ENCODE results near the gene ADAMTS8. TPM values are rescaled to one million over a fixed set of nuclear protein-coding genes. Genes with fewer than 3 reads are reported as not detected.

ADAMTS8 gene
- total RNA-seq, 4 donors from 2014 or later: 0.38 to 0.56 TPM; not detected in 2

DNA sequence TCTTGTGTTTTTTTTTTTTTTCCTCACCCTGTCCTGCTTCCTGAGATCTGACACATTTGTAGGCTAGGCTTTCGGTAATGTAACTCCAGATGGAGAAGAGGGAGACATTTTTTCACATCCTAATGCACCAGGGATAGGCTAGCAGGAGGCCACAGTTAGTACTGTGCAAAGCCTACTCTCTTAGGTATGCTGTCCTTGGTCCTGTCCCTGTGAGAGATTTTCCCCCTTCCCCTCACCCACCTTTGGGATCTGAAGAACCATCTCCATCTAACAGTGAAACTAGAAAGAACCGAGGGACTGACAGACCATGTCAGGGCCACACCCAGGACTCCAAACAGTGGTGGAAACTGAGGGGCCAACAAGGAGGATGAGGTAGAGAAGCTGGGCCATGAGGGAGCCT is 29.2 kb downstream of the ADAMTS8 start:
- intact Hi-C loops (cut with DNase I): no loop called here
- no peak for DNase-seq
- H3K9me3 ChIP-seq: no peaks in the 10 kb centered on the region
- H3K4me1 ChIP-seq: no peaks in the 10 kb centered on the region
- H3K4me3 ChIP-seq (replicated peaks in 1 of 3): no peak overlapping the region
- no peaks in the 10 kb centered on the region for H3K36me3 ChIP-seq
- TF ChIP-seq, protein P1, sequence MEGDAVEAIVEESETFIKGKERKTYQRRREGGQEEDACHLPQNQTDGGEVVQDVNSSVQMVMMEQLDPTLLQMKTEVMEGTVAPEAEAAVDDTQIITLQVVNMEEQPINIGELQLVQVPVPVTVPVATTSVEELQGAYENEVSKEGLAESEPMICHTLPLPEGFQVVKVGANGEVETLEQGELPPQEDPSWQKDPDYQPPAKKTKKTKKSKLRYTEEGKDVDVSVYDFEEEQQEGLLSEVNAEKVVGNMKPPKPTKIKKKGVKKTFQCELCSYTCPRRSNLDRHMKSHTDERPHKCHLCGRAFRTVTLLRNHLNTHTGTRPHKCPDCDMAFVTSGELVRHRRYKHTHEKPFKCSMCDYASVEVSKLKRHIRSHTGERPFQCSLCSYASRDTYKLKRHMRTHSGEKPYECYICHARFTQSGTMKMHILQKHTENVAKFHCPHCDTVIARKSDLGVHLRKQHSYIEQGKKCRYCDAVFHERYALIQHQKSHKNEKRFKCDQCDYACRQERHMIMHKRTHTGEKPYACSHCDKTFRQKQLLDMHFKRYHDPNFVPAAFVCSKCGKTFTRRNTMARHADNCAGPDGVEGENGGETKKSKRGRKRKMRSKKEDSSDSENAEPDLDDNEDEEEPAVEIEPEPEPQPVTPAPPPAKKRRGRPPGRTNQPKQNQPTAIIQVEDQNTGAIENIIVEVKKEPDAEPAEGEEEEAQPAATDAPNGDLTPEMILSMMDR (IDR thresholded peaks at IDR 0.05): no peak
- TF ChIP-seq POLR2A (IDR thresholded peaks at IDR 0.05): no peak
- no peaks in the 10 kb centered on the region for H3K27me3 ChIP-seq
- no peak overlapping the region for H3K27ac ChIP-seq
- WGBS, 2 donors: 72 to 90% methylated on average over 2 of the region's 2 CpGs

DNA sequence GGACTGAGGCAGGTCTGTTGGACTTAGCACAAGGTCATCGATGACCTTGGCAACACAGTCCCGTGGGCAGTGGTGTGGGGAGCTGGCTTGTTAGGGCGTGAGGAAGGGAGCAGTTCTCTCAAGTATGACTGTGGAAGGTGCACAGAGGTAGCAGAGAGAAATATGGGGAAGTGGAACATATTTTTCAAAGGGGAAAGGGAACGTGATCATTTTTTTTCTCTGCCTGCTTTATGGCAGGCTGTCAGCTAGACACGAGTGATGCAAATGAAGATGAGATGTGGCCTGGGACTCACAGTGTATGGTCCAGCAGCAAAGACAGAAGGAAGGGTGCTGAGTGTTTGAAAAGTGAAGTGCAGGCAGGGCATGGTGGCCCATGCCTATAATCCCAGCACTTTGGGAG is 30.6 kb downstream of the ADAMTS8 start:
- Histone ChIP-seq H3K27me3 (no peaks in the 10 kb centered on the region), H3K36me3 (no peaks in the 10 kb centered on the region), H3K27ac (no peak overlapping the region), H3K9me3 (no peaks in the 10 kb centered on the region), H3K4me3 (replicated peaks in 1 of 3) (no peak overlapping the region), H3K4me1 (no peaks in the 10 kb centered on the region)
- no peak for TF ChIP-seq POLR2A (IDR thresholded peaks at IDR 0.05)
- TF ChIP-seq, protein P1 (IDR thresholded peaks at IDR 0.05): no peak
- WGBS, 2 donors: 86 to 88% methylated on average over 5 of the region's 5 CpGs
- no peak for DNase-seq
- intact Hi-C loops (cut with DNase I): no loop called here

DNA sequence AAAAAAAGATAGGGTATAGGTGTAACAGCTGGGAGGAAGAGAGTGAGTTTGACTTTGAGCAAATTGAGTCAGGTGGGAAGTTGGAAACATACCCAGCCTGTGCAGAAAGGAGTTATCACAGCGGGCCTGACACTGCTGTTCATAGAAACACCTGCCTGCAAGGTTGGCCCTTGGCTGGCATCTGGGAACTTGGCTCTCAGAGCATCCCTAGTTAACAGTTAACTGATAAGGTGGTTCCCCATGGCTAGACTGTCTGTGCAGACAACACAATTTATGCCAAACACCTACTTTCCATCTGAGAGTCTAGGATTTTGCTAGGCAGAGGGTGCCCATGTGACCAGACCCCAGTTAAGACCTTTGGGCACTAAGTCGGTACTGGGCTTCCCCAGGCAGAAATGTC is 31.4 kb downstream of the ADAMTS8 start:
- Histone ChIP-seq H3K27me3 (no peaks in the 10 kb centered on the region), H3K27ac (no peak overlapping the region), H3K36me3 (no peaks in the 10 kb centered on the region), H3K4me1 (no peaks in the 10 kb centered on the region), H3K4me3 (replicated peaks in 1 of 3) (no peak overlapping the region), H3K9me3 (no peaks in the 10 kb centered on the region)
- intact Hi-C loops (cut with DNase I): no loop called here
- no peak for DNase-seq
- TF ChIP-seq, protein P1 (IDR thresholded peaks at IDR 0.05): no peak
- TF ChIP-seq POLR2A (IDR thresholded peaks at IDR 0.05): no peak
- WGBS, 2 donors: 98% methylated on average over 2 of the region's 2 CpGs

DNA sequence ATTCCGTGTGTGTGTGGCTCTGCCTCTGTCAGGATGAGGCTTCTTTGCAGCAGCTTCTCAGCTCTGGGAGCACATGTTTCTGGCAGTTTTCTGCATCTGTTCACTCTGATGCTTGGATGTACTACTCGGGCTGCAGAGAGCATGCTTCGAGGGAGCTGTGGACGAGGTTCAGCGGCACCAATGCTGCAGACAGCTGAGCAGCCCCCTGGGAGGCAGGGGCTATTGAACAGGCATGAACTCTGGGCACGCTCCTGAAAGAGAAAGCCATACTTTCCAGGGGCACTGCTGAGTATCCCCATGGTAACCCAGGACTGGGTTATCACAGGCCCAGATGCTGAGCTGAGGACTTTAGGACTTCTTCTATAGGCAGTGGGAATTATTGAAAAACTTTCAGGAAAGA is 33.8 kb downstream of the ADAMTS8 start:
- Histone ChIP-seq H3K27ac (no peak overlapping the region), H3K4me1 (no peaks in the 10 kb centered on the region), H3K27me3 (no peaks in the 10 kb centered on the region), H3K36me3 (no peaks in the 10 kb centered on the region), H3K9me3 (no peaks in the 10 kb centered on the region), H3K4me3 (replicated peaks in 1 of 3) (no peak overlapping the region)
- WGBS, 2 donors: 73 to 74% methylated on average over 6 of the region's 6 CpGs
- TF ChIP-seq, protein P1 (IDR thresholded peaks at IDR 0.05): no peak
- no peak for TF ChIP-seq POLR2A (IDR thresholded peaks at IDR 0.05)
- no peak for DNase-seq
- intact Hi-C loops (cut with DNase I): no loop called here

DNA sequence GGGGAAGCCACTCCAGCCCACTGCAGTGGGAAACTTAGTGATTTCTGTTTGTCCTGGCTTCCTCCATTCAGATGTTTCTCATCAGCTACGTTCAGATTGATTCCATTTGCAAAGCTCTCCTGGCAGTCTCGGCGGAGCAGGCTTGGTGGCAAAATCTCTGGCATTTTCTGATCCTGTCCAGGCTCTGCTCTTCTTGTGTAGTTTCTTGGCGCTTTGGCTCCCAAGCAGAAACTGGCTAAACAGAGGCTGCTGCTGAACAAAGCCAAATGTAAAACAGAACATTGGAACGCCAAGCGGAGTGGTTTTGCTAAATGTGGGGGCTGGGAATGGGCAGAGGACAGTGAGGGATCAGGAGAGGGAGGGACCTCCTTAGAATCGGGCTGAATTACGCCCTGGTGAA is 36.7 kb downstream of the ADAMTS8 start:
- Histone ChIP-seq H3K4me1 (no peaks in the 10 kb centered on the region), H3K9me3 (no peaks in the 10 kb centered on the region), H3K27me3 (no peaks in the 10 kb centered on the region), H3K27ac (no peak overlapping the region), H3K4me3 (replicated peaks in 1 of 3) (no peak overlapping the region), H3K36me3 (no peaks in the 10 kb centered on the region)
- TF ChIP-seq, protein P1 (IDR thresholded peaks at IDR 0.05): no peak
- 55 to 71% methylated on average over 8 of the region's 8 CpGs for WGBS, 2 donors
- intact Hi-C loops (cut with DNase I): no loop called here
- DNase-seq: no peak

Measured in thyroid gland (tissue), 4 donors.